Thyroid gland (tissue), 4 donors: ENCODE results near the gene FSTL1. TPM values are rescaled to one million over a fixed set of nuclear protein-coding genes. Genes with fewer than 3 reads are reported as not detected.

Experiments used
- DNase-seq, 2 donors: peaks; one replicate each; pipeline ENCODE4 v3.0.0-alpha.2; 2019
- H3K27ac ChIP-seq, 3 donors: fragments of 200-600 bp; sonication (generic); 1 replicate in 2 of 3; 2 replicates in 1 of 3; pipeline ENCODE4 v1.5.1; 2016 to 2019; ENCODE audit warnings: mild to moderate bottlenecking in 1 of 3, moderate library complexity in 1 of 3
- H3K27me3 ChIP-seq: fragments of 200-600 bp; sonication (generic); one replicate; pipeline ENCODE4 v1.5.1; 2019
- H3K36me3 ChIP-seq, 2 donors: fragments of 200-600 bp; sonication (generic); one replicate each; pipeline ENCODE4 v1.5.1; 2016 to 2019
- H3K4me1 ChIP-seq, 2 donors: fragments of 200-600 bp; sonication (generic); one replicate each; pipeline ENCODE4 v1.5.1; 2017 to 2019
- H3K4me3 ChIP-seq, 3 donors: fragments of 200-600 bp; sonication (generic); replicated peaks in 1 of 3; 1 replicate in 2 of 3; 2 replicates in 1 of 3; pipeline ENCODE4 v1.5.1; 2016; ENCODE audit warnings: mild to moderate bottlenecking in 1 of 3
- H3K9me3 ChIP-seq: fragments of 200-600 bp; sonication (generic); one replicate; pipeline ENCODE4 v1.5.1; 2017
- CTCF ChIP-seq, 6 experiments: fragments of 200-600 bp in 3 of 6; fragments of 450-650 bp in 3 of 6; sonication (generic) in 3 of 6; IDR thresholded peaks; one replicate each; pipeline ENCODE4 v1.5.1; 2016 to 2019; ENCODE audit warnings: antibody characterized with exemption in 6 of 6, mild to moderate bottlenecking in 2 of 6, inconsistent platforms in 1 of 6, moderate library complexity in 1 of 6
- POLR2A ChIP-seq, 2 donors: fragments of 450-650 bp; IDR thresholded peaks; one replicate each; pipeline ENCODE4 v1.6.1; 2017; ENCODE audit warnings: antibody characterized with exemption in 2 of 2, mild to moderate bottlenecking in 2 of 2, moderate library complexity in 1 of 2
- WGBS, 2 donors: methylation state at CpG; one replicate each; pipeline ENCODE4 v1.1.5; 2017; 5-methylcytosine and 5-hydroxymethylcytosine counted together
- intact Hi-C: fragments of 100-400 bp; cut with DNase I; formaldehyde crosslinking; loops from one replicate; pipeline ENCODE4 v1.15.1; 2023
- total RNA-seq, 4 donors: library from RNA; depleted of rRNA; stranded (reverse); fragments of >200 nt; gene quantifications; one replicate each; pipeline ENCODE4 v1.2.3, GENCODE V29; 2016

FSTL1 gene
- total RNA-seq, 4 donors from 2014 or later, result 135 to 268 (median 228) TPM

GRCh38 chr3:120451806-120452205, 1.0 kb upstream of the FSTL1 start:
- TF ChIP-seq POLR2A (IDR thresholded peaks at IDR 0.05), result no peak
- TF ChIP-seq CTCF (IDR thresholded peaks at IDR 0.05), result no peak
- Histone ChIP-seq H3K9me3 (no peaks in the 10 kb centered on the region), H3K4me3 (no peak overlapping the region), H3K27ac (peak overlapping the region in 2 of 3 donors; percentile 92 to 95), H3K36me3 (no peaks in the 10 kb centered on the region), H3K4me1 (peaks cover 23 to 25% of the 10 kb centered on the region in 2 donors), H3K27me3 (no peaks in the 10 kb centered on the region)
- no peak for DNase-seq
- 92 to 96% methylated on average over 6 of the region's 6 CpGs for WGBS, 2 donors
- intact Hi-C loops, result no loop called here

DNA sequence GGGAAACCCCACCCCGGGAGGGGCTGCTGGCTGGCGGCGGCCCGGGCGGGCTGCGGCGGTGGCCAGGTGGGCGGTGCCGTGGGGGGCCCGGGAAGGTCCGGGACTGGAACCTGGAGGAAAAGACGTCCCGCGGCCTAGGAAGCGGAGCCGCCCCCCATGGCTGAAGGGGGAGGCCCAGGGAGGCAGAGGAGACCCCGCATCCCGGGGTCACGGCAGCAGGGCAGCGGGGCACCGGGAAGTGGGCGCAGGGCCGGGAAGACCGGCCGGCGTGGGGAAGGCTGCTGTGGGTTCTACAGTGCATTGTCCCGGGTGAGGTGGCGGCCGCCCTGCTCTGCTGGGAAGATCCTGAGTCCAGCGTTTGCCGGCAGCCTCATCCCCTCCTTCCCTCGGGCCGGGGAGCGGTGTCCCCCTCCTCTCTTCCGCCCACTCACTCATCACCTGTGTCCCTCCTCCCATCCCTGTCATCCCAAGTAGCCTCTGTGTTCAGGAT, 525 bp upstream of the FSTL1 start:
- Histone ChIP-seq H3K4me1 (peaks cover 24 to 25% of the 10 kb centered on the region in 2 donors), H3K4me3 (peak overlapping the region; percentile 21 to 98 (median 88)), H3K9me3 (no peaks in the 10 kb centered on the region), H3K36me3 (no peaks in the 10 kb centered on the region), H3K27ac (peak overlapping the region; percentile 91 to 95 (median 92)), H3K27me3 (no peaks in the 10 kb centered on the region)
- WGBS, 2 donors, result 22 to 34% methylated on average over 6 to 15 of the region's 35 CpGs
- TF ChIP-seq CTCF (IDR thresholded peaks at IDR 0.05) (no peak), POLR2A (IDR thresholded peaks at IDR 0.05) (no peak)
- intact Hi-C loops, result no loop called here
- DNase-seq, result peak; percentile 17 to 28

DNA sequence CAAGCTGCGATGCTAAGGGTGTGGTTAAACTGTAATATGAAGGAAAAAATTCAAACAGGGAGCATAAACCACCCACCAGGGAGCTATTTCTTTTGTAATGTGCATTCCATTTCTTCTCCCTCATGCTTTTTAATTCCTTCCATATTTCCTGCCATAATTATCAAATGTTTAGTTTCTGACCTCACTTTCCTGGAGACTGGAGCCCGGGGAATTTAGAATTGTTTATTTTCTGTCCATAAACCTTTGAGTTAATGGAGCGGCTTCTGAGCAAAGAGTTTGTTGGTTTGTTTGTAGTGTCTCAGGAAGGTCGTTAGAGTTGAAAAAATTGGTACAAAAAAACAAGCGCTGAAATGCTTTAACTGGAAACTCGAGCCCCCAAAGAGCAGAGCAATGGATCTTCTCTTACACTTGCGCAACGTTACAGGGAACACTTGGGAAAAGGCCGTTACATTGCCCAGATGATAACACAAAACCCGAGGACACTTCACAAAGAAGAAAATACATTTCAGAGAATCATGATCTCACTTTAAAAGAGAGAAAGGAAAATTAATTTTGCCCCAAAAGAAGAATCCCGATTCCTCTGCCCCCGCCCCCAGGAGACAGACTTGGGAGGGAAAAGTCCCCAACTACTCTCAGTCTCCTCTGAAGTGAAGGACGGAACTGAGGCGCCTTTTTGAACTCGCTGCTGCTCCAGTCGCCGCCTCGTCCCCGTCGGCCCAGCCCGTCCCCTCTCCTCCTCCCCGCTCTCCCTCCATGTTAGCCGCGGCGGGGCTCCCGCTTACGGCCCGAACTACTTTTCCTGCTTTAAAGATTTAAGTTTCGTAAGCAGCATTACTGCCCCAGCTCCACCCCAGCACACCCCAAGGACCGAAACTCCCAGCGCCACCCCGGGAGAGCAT, 842 bp downstream of the FSTL1 start:
- intact Hi-C loops, result no loop called here
- peak in 1 of 2 donors; percentile 2 for TF ChIP-seq POLR2A (IDR thresholded peaks at IDR 0.05)
- TF ChIP-seq CTCF (IDR thresholded peaks at IDR 0.05), result no peak
- Histone ChIP-seq H3K9me3 (no peaks in the 10 kb centered on the region), H3K36me3 (no peaks in the 10 kb centered on the region), H3K4me1 (peaks cover 24 to 25% of the 10 kb centered on the region in 2 donors), H3K27me3 (no peaks in the 10 kb centered on the region), H3K4me3 (peak overlapping the region; percentile 21 to 98 (median 88)), H3K27ac (peak overlapping the region; percentile 91 to 95 (median 92))
- WGBS, 2 donors, result 3% methylated on average over 32 of the region's 32 CpGs
- DNase-seq, result peak; percentile 54 to 55

DNA sequence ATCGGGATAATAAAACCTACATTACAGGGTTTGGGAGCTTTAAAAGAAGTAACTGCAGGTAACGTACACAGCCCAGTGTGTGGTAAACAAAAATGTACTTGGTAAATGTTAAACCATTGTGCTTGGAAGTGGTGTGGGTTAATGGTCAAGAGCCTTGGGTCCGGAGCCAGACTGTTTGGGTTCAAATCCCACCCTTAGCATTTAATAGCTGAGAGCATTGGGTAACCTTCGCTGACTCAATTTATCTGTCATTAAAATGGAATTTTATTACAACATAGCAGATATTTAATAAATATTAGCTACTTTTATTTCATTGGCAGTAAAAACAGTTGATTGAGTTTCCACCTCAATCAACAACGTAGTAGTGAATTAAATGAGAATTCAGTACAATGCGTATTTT, 1.5 kb downstream of the FSTL1 start:
- no peaks in the 10 kb centered on the region for H3K9me3 ChIP-seq
- DNase-seq, result no peak
- no peak for TF ChIP-seq CTCF (IDR thresholded peaks at IDR 0.05)
- no peak for TF ChIP-seq POLR2A (IDR thresholded peaks at IDR 0.05)
- H3K36me3 ChIP-seq, result no peaks in the 10 kb centered on the region
- H3K4me3 ChIP-seq, result no peak overlapping the region
- H3K27me3 ChIP-seq, result no peaks in the 10 kb centered on the region
- 75 to 79% methylated on average over 6 of the region's 6 CpGs for WGBS, 2 donors
- peaks cover 24 to 25% of the 10 kb centered on the region in 2 donors for H3K4me1 ChIP-seq
- intact Hi-C loops, result no loop called here
- H3K27ac ChIP-seq, result peak overlapping the region in 1 of 3 donors; percentile 26

GRCh38 chr3:120448756-120449155, 2.0 kb downstream of the FSTL1 start:
- H3K36me3 ChIP-seq, result no peaks in the 10 kb centered on the region
- TF ChIP-seq CTCF (IDR thresholded peaks at IDR 0.05) (no peak), POLR2A (IDR thresholded peaks at IDR 0.05) (no peak)
- no peak overlapping the region for H3K4me3 ChIP-seq
- no peaks in the 10 kb centered on the region for H3K27me3 ChIP-seq
- H3K4me1 ChIP-seq, result peaks cover 24 to 29% of the 10 kb centered on the region in 2 donors
- intact Hi-C loops, result no loop called here
- WGBS, 2 donors, result 66 to 76% methylated on average over 2 of the region's 2 CpGs
- H3K9me3 ChIP-seq, result no peaks in the 10 kb centered on the region
- peak overlapping the region in 1 of 3 donors; percentile 26 for H3K27ac ChIP-seq
- no peak for DNase-seq
